Smooth muscle cell (in vitro differentiated cells): Measurements from ENCODE around the gene BACH2. TPM values are rescaled to one million over a fixed set of nuclear protein-coding genes. Genes with fewer than 3 reads are reported as not detected.

Experiments used
- DNase-seq: peaks from one replicate; lab custom pipeline; 2025; ENCODE audit not compliant: unreplicated experiment; lab: John Stamatoyannopoulos, UW
- H2AFZ ChIP-seq: fragments of 200-600 bp; sonication (generic); 2 replicates; pipeline ENCODE4 v1.6.0; 2016; ENCODE audit warnings: antibody characterized with exemption, low read depth, mild to moderate bottlenecking
- H3F3A ChIP-seq: fragments of 200-600 bp; sonication (generic); 2 replicates; pipeline ENCODE4 v1.6.0; 2017; ENCODE audit warnings: antibody characterized with exemption, low read depth
- H3K27ac ChIP-seq: fragments of 200-600 bp; sonication (generic); 2 replicates; pipeline ENCODE4 v1.5.1; 2016; ENCODE audit warnings: low read depth, mild to moderate bottlenecking
- H3K27me3 ChIP-seq: fragments of 200-600 bp; sonication (generic); 2 replicates; pipeline ENCODE4 v1.6.1; 2016; ENCODE audit warnings: low read depth, mild to moderate bottlenecking
- H3K36me3 ChIP-seq: fragments of 200-600 bp; sonication (generic); 2 replicates; pipeline ENCODE4 v1.5.1; 2016; ENCODE audit warnings: low read depth
- H3K4me1 ChIP-seq: fragments of 200-600 bp; sonication (generic); 2 replicates; pipeline ENCODE4 v1.5.1; 2016; ENCODE audit warnings: low read depth
- H3K4me2 ChIP-seq: fragments of 200-600 bp; sonication (generic); 2 replicates; pipeline ENCODE4 v1.6.0; 2016; ENCODE audit warnings: mild to moderate bottlenecking
- H3K4me3 ChIP-seq: fragments of 200-600 bp; sonication (generic); 2 replicates; pipeline ENCODE4 v1.5.1; 2016; ENCODE audit warnings: mild to moderate bottlenecking
- H3K79me2 ChIP-seq: fragments of 200-600 bp; sonication (generic); 2 replicates; pipeline ENCODE4 v1.6.0; 2016; ENCODE audit warnings: low read depth, mild to moderate bottlenecking
- H3K9ac ChIP-seq: fragments of 200-600 bp; sonication (generic); 2 replicates; pipeline ENCODE4 v1.6.0; 2016; ENCODE audit warnings: low read depth
- H3K9me3 ChIP-seq: fragments of 200-600 bp; sonication (generic); replicated peaks from 2 replicates; pipeline ENCODE4 v1.5.1; 2016; ENCODE audit warnings: low read depth
- H4K20me1 ChIP-seq: fragments of 200-600 bp; sonication (generic); 2 replicates; pipeline ENCODE4 v1.6.0; 2016; ENCODE audit warnings: low read depth
- CTCF ChIP-seq: fragments of 200-600 bp; sonication (generic); IDR thresholded peaks from 2 replicates; pipeline ENCODE4 v1.5.1; 2017; ENCODE audit warnings: borderline replicate concordance, mild to moderate bottlenecking, antibody characterized with exemption; ENCODE audit not compliant: insufficient read depth, poor library complexity, severe bottlenecking
- WGBS: methylation state at CpG from one replicate; pipeline ENCODE4 v1.1.7; 2016; ENCODE audit warnings: low lambda C conversion rate; 5-methylcytosine and 5-hydroxymethylcytosine counted together
- polyA plus RNA-seq: library from polyadenylated mRNA; unstranded; fragments of >200 nt; fragmentation: Nextera tagmentation; extraction: Ambion mirVana; gene quantifications from 2 replicates; pipeline ENCODE4 v1.2.1, GENCODE V29; 2016
- total RNA-seq: library from RNA; depleted of rRNA; stranded (reverse); fragments of >200 nt; gene quantifications from 2 replicates; pipeline ENCODE4 v1.2.3, GENCODE V29; 2014

Gene BACH2
- total and polyA plus RNA-seq, 2 experiments from 2014 or later, result 3.0 to 4.5 TPM

DNA sequence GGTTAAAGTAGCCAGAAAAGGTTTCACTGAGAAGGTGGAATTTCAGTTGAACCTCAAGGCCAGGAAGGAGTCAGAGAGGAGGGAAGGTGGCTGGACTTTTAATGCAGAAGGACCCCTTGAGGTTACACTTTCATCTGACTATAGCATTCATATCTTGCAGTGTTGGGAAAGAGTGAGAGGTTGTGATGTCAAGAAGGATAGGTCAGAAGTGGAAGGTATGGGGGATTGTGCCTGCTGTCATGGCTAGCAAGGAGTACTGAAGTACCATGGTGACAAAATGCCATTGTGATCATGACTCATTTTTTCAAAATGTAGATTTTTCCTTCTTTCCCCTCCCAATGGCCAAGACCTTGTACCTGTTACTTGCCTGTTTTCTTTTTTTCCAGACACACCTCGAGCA is 5.2 kb upstream of the BACH2 start:
- Histone ChIP-seq H4K20me1 (no peaks in the 10 kb centered on the region), H3K4me3 (no peak overlapping the region), H3K9ac (no peak overlapping the region), H3K27me3 (peaks cover 26% of the 10 kb centered on the region), H3K4me1 (peaks cover 5% of the 10 kb centered on the region), H3K36me3 (no peaks in the 10 kb centered on the region), H3K27ac (no peak overlapping the region), H3F3A (peaks cover 11% of the 10 kb centered on the region), H3K79me2 (no peaks in the 10 kb centered on the region), H3K4me2 (no peak overlapping the region), H2AFZ (no peak overlapping the region), H3K9me3 (no peaks in the 10 kb centered on the region)
- no peak for DNase-seq
- no peak for TF ChIP-seq CTCF
- 86% methylated on average over 1 of the region's 1 CpG for WGBS

DNA sequence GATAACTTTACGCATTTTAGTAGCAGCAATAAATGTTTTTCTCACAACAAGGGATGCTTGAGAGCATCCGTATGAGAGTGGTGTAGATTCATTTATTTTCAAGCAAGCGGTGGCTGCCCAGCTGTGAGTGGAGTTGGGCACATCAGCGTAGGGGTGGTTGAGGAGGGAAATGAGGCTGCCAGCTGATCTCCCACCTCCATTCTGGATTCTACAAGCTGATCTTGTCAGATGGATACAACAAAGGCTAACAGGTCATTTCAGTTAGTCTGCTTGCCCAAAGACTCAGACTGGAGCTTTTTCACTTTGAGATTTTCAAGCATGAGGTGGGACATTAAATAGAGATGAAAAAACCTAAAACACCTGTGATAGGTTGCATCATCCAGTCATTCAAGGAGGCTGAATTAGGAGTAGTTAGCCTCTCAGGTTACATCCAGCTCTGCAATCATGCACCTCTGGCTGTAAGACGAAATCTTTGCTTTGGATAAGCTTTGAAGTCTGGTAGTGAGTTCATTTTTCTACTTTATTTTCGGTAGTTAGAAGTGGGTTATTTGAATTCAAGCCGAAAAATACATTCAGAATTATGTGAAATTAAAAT is 1.9 kb upstream of the BACH2 start:
- peaks cover 11% of the 10 kb centered on the region for H3F3A ChIP-seq
- peaks cover 6% of the 10 kb centered on the region for H3K79me2 ChIP-seq
- no peak for DNase-seq
- peaks cover 6% of the 10 kb centered on the region for H4K20me1 ChIP-seq
- no peak for TF ChIP-seq CTCF
- H3K4me2 ChIP-seq, result no peak overlapping the region
- H3K9me3 ChIP-seq, result no peaks in the 10 kb centered on the region
- whole genome bisulfite sequencing, result 85% methylated on average over 7 of the region's 7 CpGs
- no peaks in the 10 kb centered on the region for H3K36me3 ChIP-seq
- no peak overlapping the region for H2AFZ ChIP-seq
- H3K27me3 ChIP-seq, result peaks cover 24% of the 10 kb centered on the region
- H3K4me1 ChIP-seq, result peaks cover 16% of the 10 kb centered on the region
- H3K27ac ChIP-seq, result no peak overlapping the region
- no peak overlapping the region for H3K9ac ChIP-seq
- no peak overlapping the region for H3K4me3 ChIP-seq

DNA sequence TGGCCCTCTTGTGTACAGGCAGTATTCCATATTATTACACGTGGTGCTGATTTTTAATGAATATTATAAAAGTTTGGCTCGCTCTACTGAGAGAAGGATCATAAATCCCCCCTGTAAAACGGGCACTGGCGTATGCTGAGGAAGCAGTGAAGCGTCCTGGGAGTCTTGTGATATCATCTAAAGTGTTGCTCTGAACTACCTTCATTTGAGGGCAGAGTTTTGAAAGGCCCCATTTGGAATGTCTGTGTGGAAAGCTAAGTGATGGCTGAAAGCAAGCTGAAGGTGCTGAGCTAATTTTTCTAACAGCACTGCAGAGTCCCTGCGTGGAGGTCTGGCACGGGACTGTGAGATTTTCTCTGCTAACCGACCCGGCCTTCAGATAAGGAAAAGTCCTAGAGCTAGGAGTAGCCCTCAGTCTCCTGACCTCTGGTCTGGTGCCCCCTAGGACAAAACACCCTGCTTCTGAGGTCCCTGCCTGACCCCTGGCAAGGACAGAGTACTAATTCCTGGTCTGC is 1.3 kb upstream of the BACH2 start:
- H3K27ac ChIP-seq, result peak overlapping the region; percentile 51

More for the DNA sequence above, 1.3 kb upstream of the BACH2 start:
- 47% methylated on average over 9 of the region's 9 CpGs for WGBS
- H3K27me3 ChIP-seq, result peaks cover 28% of the 10 kb centered on the region
- H3F3A ChIP-seq, result peaks cover 11% of the 10 kb centered on the region
- H3K9ac ChIP-seq, result no peak overlapping the region
- DNase-seq, result no peak
- H3K4me2 ChIP-seq, result peak overlapping the region; percentile 100
- H3K4me3 ChIP-seq, result no peak overlapping the region
- peaks cover 9% of the 10 kb centered on the region for H3K79me2 ChIP-seq
- H3K9me3 ChIP-seq, result no peaks in the 10 kb centered on the region
- no peaks in the 10 kb centered on the region for H3K36me3 ChIP-seq
- H3K4me1 ChIP-seq, result peaks cover 17% of the 10 kb centered on the region
- peaks cover 6% of the 10 kb centered on the region for H4K20me1 ChIP-seq
- no peak overlapping the region for H2AFZ ChIP-seq
- no peak for TF ChIP-seq CTCF
